Gastrocnemius medialis (tissue), 4 donors: Measurements from ENCODE around the gene DHRS3.

ENCODE experiments used
- POLR2A ChIP-seq, 2 donors: fragments of 450-650 bp; IDR thresholded peaks; one replicate each; pipeline ENCODE4 v1.6.1; 2017; ENCODE audit warnings: antibody characterized with exemption in 2 of 2, mild to moderate bottlenecking in 2 of 2, moderate library complexity in 2 of 2
- TF ChIP-seq, protein P1 (sequence below), 5 experiments: fragments of 450-650 bp in 3 of 5; fragments of 200-600 bp in 2 of 5; sonication (generic) in 2 of 5; IDR thresholded peaks in 4 of 5; conservative IDR thresholded peaks in 1 of 5; 1 replicate in 4 of 5; 2 replicates in 1 of 5; pipeline ENCODE4 v1.5.1; 2016 to 2019; ENCODE audit warnings: antibody characterized with exemption in 5 of 5, mild to moderate bottlenecking in 3 of 5, moderate library complexity in 3 of 5

DNA sequence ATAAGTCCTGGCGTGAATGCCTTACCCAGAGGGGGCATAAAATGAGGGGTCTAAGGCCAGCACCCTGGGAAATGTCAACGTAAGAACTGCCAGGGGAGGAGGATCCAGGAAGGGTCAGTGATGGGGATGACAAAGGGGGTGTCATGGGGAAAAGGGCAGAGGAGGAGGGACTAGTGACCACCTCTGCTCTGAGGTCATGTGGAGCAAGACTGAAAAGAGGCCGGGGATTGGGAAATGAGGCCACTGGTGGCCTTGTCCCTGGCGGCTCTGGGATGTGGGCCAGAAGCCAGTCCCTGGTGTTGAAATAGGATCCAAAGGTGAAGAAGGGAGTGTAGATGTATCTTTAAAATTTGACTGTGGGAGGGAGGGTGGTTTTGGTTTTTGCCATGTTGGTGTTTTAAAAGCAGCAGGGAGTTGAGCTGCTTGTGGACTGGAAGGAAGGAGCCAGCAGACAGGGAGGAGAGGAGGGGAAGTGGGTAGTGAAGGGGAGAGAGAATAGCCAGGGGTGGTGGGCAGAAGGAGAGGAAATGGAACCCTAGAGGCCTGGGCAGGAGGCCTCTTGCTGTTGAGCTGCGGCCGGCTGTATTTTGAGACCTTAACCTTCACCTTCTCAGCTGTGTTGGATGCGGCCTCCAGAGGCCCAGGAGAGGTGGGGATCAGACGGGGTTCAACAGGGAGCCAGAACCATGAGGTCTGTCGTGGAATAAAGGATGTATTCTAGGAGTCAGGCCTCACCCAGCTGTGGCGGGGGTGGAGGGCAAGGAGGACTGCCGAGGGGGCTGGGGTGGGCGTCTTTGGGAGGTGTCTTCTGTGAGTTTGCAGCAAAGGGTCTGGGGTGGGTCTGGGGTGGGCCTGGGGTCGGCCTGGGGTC is 92.5 kb downstream of the DHRS3 start:
- TF ChIP-seq, protein P1, sequence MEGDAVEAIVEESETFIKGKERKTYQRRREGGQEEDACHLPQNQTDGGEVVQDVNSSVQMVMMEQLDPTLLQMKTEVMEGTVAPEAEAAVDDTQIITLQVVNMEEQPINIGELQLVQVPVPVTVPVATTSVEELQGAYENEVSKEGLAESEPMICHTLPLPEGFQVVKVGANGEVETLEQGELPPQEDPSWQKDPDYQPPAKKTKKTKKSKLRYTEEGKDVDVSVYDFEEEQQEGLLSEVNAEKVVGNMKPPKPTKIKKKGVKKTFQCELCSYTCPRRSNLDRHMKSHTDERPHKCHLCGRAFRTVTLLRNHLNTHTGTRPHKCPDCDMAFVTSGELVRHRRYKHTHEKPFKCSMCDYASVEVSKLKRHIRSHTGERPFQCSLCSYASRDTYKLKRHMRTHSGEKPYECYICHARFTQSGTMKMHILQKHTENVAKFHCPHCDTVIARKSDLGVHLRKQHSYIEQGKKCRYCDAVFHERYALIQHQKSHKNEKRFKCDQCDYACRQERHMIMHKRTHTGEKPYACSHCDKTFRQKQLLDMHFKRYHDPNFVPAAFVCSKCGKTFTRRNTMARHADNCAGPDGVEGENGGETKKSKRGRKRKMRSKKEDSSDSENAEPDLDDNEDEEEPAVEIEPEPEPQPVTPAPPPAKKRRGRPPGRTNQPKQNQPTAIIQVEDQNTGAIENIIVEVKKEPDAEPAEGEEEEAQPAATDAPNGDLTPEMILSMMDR (IDR thresholded peaks at IDR 0.05 in 4 of 5, conservative IDR thresholded peaks at IDR 0.05 in 1 of 5) = no peak
- no peak for TF ChIP-seq POLR2A (IDR thresholded peaks at IDR 0.05)
